Measurements from ENCODE around the gene NAIF1.

DNA sequence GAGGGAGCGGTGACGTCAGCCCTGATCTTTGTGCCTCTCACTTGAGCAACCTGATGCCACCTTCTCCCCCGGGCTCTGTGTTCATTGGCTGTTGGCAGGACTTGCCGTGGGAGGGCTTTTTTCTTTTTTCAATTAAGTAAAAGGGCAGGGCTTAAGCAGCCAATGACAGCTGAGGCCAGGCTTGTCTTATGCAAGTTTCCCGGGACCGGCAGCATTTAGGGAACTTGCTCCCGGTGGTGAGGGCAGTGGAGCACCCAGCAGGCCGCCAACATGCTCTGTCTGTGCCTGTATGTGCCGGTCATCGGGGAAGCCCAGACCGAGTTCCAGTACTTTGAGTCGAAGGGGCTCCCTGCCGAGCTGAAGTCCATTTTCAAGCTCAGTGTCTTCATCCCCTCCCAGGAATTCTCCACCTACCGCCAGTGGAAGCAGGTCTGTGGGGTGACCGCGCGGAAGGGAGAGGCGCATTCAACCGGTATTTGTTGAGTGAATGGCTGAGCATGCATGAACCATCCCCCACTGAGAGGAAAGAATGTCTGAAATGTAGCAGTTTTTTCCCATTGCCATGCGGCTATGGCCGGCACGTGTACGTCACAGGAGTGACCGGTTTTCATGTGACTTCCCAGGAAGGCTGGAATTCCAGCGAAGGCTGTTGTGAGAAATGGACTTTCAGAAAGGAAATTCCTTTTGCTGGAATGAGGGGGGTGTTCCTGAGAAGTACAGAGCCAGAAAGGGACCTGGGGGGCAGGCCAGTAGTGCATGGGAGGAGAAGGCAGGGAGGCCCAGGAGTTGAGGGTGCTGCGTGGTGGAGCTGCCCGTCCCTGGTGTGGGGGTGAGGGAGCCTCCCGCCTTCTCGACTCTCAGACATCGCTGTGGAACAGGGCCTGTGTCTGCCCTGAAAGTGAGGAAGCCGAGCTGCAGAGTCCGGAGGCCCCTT, 31.4 kb upstream of the NAIF1 start:
- peak; percentile 100 for TF ChIP-seq POLR2A (IDR thresholded peaks at IDR 0.05)
- no peak for TF ChIP-seq CTCF (IDR thresholded peaks at IDR 0.05)
